HS-5 (cell line): ENCODE data around the gene EPGN.

ENCODE experiments used
- DNase-seq: peaks from one replicate; pipeline ENCODE4 v3.0.0-alpha.2; 2012; ENCODE audit warnings: low read depth

Gene EPGN

DNA sequence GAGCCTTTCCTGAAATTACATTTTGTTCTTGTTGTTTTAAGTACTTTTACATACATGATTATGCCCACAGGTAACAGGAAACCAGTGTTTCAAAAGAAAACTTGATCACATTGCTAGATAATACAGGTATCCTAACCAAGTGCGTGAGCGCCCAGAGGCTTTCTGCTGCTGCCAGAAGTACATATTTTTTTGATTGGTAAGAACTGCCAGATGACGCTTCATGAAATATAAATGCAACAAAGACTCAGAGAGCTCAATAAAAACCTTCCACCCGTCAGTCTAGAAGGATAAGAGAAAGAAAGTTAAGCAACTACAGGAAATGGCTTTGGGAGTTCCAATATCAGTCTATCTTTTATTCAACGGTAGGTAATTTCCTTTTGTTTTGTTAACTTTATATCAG lies at the start of gene EPGN:
Gene EPGN, plus strand, starts transcription at position 256 of the 400 bp plus-strand sequence. Its CDS starts 64 bp downstream, at position 320.
- DNase-seq: no peak

- DNase-seq: no peak
Observed at GRCh38 chr4:74258963-74259362, 49.3 kb upstream of the EPGN start.

DNA sequence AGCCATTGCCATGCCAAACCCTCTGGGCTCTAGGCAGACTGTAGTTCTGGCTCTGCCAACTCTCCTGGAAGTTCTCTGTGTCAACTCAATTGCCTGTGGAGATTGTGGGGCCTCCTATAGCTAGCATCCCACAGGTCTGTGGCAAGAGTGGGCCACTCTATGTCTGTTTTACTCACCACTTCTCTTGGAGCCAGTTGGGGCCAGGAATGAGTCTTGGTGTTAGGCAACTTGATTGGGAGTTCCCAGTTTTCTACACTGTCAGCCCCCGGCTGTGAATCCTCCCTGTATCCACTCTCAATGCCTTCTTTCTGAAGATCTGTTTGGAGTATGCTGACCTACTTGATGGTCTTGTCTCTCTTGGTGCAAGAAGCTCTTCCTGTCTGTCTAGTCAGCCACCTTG lies 48.2 kb upstream of the EPGN start:
- no peak for DNase-seq

DNA sequence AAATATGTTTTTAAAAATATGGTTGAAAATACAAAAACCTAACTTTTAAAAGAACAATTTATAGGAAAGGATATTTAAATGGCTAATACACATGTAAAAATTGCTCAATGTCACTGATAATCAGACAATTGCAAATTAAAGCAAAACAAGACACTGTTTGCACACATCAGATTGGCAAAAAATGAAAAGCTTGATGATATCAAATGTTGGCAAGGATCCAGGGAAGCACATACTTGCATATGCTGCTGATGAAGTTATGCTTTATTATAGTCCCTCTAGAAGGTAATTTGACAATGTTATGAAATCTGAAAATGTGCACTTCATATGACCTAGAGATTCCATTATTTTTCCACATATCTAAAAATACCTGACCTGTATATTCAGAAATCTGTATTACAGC lies 45.7 kb upstream of the EPGN start:
- no peak for DNase-seq

DNA sequence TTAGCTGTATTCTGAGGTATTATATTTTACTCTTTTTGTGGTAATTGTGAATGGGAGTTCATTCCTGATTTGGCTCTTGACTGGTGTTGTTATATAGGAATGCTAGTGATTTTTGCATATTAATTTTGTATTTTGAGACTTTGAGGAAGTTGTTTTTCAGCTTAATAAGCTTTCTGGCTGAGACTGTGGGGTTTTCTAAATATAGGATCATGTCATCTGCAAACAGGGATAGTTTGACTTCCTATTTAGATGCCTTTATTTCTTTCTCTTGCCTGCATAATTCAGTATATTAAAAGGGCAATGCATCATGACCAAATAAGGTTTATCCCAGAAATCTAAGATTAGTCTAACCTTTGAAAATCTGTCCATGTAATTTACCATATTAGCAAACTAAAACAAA lies 44.7 kb upstream of the EPGN start:
- DNase-seq: no peak

DNA sequence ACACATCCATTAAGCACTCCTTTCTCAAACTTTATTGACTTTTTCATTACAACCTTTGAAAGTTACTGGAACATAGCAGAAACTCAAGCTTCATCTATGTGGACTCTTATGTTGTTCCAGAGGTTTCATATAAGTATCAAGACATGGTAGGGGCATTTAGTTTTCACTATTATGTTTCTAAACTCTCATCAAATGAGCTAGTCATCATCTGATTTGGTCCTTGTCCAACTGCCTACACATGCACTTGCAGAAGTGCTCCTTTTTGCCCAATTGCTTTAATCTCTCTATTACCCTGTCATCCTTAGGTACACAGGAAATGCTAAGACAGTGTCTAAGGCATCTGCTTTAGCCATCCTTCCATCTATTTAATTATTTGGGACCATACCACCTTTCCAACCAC lies 42.2 kb upstream of the EPGN start:
- DNase-seq: no peak

DNA sequence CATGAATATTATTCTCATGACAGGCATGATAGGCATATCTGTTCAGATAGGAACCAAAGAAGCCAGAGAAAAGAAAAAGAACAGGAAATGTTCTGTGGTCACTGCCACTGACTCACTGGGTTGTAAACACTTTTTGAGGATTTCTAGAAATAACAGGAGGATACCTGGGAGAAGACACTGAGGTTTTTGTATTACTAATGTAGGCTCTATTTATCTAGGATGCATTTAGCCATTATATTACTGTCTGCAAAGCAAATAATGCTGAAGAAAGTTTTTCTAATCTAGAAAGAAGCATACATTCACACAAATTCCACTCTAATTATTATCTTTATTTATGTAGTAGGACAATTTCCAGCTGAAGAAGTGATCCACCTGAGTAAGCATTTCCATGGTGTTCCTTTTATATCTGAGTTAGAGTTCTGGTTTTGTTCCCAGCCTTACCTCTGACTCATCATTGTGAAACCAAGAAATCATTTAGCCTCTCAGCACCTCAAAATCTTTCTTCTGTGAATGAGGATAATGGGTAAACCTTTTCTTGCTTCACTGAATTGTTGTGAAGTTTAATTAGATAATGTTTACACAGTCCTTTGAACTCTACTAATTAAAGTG lies 40.2 kb upstream of the EPGN start:
- peak; percentile 32 for DNase-seq

DNA sequence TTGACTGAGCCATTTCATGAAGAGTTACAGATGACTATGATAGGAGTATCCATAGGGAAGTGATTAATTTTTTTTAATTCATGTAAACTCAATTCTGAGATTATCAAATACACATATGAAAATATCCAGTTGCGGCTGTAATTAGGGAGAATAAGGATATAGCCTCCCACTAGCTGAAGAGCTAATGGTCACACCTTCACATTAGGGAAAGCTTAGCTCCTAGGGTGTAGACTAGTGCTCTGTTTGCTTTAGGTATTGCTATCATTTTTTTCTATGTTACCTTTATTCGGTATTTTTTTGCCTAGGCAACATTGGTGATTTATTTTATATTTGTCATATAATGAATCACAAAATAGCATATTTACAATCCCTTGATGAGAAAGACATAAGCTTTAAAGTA lies 39.6 kb upstream of the EPGN start:
- no peak for DNase-seq

DNA sequence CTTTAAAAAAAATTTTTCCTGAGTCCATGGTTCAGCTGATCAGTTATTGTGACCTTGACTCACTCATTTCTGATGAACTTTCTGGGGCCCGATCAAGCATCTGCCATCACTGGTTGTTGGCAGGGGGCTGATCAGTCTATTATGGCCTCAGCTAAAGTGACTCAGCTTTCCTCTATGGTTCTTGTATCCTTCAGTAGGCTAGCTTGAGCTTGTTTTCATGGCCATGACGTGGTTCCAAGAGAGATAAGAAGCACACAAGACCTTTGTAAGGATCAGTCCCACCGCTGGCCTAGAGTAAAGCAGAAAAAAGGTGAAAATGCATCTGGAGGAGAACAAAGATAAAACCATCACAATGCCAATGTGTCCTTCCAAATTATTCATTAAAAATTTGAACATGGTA lies 29.8 kb upstream of the EPGN start:
- no peak for DNase-seq

DNA sequence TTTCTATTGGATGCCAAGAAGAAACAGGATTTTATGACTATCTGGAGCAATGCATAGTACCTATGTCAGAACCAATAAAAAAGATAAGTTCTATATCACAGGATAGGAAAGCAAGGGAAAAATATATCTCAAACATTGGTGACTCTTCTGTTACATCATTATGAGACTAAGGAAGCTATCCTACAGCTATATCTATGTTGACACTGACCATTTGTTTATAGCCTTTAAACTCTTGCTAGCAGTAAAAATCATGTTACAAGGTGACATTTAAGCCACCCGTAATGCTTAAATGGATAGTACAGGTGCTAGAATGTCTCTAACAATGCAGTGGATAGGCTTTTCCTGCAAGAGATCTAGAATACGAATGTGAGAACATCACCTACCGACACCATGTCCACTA lies 28.6 kb upstream of the EPGN start:
- DNase-seq: no peak

DNA sequence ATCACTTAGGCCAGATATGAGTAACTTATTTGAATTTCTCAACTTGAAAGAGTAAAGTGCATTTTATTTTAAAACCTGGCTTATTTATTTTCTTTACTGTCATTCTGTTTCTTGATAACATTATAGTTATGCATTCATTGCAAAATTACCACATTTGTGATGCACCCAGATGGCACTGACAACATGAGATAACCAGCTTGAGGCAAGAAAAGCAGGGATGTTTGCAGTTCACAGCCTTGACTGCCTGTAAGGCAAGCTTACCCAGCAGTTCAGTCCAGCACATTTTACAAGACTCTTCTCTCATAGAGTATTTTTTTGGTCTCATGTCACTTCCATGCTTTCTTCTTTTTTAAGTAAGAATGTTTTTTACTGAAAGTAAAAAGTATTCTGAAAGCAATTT lies 25.3 kb upstream of the EPGN start:
- no peak for DNase-seq

DNA sequence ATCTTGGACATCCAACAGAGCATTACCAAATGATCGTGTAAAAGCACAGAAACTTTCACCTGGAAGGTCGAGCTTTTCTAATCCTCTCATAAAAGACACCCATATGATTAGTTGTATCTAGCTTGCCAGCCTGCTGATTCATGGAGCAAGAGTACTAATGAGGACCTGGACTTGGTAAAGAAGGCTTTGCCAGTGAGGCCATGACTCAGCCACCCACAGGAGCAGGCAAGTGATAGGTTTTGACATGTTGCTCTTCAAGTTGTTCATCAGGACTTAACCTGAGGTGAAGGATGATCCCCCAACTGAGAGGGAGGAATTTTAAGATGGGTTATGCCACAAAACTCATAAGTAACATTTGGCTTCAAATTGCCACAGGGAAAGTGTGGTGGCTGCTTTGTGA lies 24.7 kb upstream of the EPGN start:
- peak; percentile 43 for DNase-seq

GRCh38 chr4:74284053-74284452 lies 24.2 kb upstream of the EPGN start:
- DNase-seq: peak; percentile 68

DNA sequence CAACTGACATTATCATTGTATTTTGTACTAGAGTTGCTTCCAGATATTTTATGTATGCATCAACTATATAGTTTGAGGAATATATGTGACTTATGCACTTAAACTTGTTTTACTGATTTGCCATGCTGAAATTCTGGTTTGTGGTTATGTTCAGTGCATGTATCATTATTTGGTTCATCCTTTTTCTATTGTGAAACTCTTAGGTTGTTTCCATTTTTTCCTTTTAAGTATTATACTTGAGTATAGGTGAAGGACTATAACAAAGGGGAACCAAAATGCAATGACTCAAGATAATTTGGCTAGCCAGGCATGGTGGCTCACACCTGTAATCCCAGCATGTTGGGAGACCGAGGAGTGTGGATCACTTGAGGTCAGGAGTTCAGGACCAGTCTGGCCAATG lies 21.1 kb upstream of the EPGN start:
- DNase-seq: no peak

GRCh38 chr4:74287791-74288190 lies 20.5 kb upstream of the EPGN start:
- DNase-seq: no peak

DNA sequence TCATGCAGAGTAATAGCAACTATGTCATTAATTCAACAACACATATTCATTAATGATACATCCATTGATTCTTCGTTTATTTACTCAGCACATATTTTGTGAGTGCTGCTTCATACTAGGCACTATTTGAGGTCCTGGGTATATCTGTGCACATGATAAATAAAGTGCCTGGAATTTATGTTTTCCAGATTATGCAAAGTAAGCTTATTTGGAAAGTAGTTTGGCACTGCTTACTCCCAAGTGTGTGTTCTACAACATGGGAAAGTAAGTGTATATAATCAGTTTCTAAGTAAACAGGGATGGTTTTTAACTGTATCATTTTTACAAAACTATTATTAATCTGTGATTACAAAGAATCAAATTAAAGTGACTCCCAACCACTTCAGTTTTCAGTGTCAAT lies 16.8 kb upstream of the EPGN start:
- DNase-seq: no peak

GRCh38 chr4:74292111-74292870 lies 16.0 kb upstream of the EPGN start:
- DNase-seq: no peak

GRCh38 chr4:74293558-74293957 lies 14.7 kb upstream of the EPGN start:
- DNase-seq: no peak

- no peak for DNase-seq
Observed at GRCh38 chr4:74294681-74295080, 13.6 kb upstream of the EPGN start.

- DNase-seq: no peak
Observed at GRCh38 chr4:74297539-74297938, 10.7 kb upstream of the EPGN start.

- no peak for DNase-seq
Observed at GRCh38 chr4:74304095-74304625, 4.1 kb upstream of the EPGN start.

GRCh38 chr4:74305000-74305399 lies 3.3 kb upstream of the EPGN start:
- DNase-seq: no peak

DNA sequence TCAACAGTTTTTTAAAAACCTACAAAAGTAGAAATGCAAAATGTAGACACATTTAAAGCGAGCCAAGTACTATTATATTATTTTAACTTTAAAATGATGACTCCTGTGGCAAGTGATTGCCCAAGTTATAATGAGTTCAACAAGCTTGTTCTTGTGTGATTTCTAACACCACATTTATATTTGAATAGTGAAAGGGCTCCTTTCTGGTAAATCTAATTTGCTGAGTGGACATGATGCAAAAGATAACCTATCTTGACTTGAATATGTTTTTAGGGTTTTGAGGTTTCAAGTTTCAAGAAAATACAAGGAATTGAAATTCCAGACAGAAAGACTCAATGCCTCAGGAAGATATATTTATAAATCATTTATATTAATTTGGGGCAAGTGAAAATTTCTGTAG lies 1.1 kb upstream of the EPGN start:
- DNase-seq: no peak

- no peak for DNase-seq
Observed at GRCh38 chr4:74309223-74309622, 953 bp downstream of the EPGN start.
